ENCODE data around the gene NPB.

The NPB gene

GRCh38 chr17:81909231-81909630, 7.2 kb downstream of the NPB start:
- Histone ChIP-seq H3K4me1 (ENCODE audit: control extremely low read depth in 1 of 4, control insufficient read depth in 4 of 4, insufficient read depth in 4 of 4, low read length in 3 of 4) (peaks cover 0 to 21% (median 14%) of the 10 kb centered on the region in 4 experiments), H3K27me3 (replicated peaks in 2 of 5; ENCODE audit: control insufficient read depth in 4 of 5, insufficient read depth in 5 of 5, low read length in 4 of 5) (peaks cover 0 to 2% (median 0%) of the 10 kb centered on the region in 5 experiments), H3K27ac (ENCODE audit: insufficient read depth in 1 of 2, low read depth in 1 of 2, low read length in 2 of 2, poor library complexity in 1 of 2, severe bottlenecking in 2 of 2) (no peak overlapping the region), H3K4me3 (ENCODE audit: control insufficient read depth in 1 of 7, extremely low read depth in 1 of 7, insufficient read depth in 4 of 7, low read depth in 2 of 7, low read length in 6 of 7) (no peak overlapping the region), H3K36me3 (ENCODE audit: control insufficient read depth in 4 of 4, insufficient read depth in 4 of 4, low read length in 3 of 4) (peaks cover 5 to 81% (median 37%) of the 10 kb centered on the region in 4 experiments), H3K9me3 (ENCODE audit: control extremely low read depth in 1 of 5, control insufficient read depth in 4 of 5, insufficient read depth in 2 of 5, low read depth in 1 of 5, low read length in 4 of 5) (no peaks in the 10 kb centered on the region)
- DNase-seq, result no peak
- 98% methylated on average over 10 of the region's 12 CpGs for WGBS (ENCODE audit: insufficient coverage)
- ChIA-PET CTCF (no interaction called here), POLR2A (no interaction called here)

- ChIA-PET POLR2A (no interaction called here), CTCF (no interaction called here)
- peak overlapping the region; percentile 46 to 88 (median 76) for H3K4me3 ChIP-seq (ENCODE audit: control insufficient read depth in 1 of 7, extremely low read depth in 1 of 7, insufficient read depth in 4 of 7, low read depth in 2 of 7, low read length in 6 of 7)
- no peaks in the 10 kb centered on the region for H3K9me3 ChIP-seq (ENCODE audit: control extremely low read depth in 1 of 5, control insufficient read depth in 4 of 5, insufficient read depth in 2 of 5, low read depth in 1 of 5, low read length in 4 of 5)
- H3K27me3 ChIP-seq (replicated peaks in 2 of 5; ENCODE audit: control insufficient read depth in 4 of 5, insufficient read depth in 5 of 5, low read length in 4 of 5), result peaks cover 0 to 2% (median 0%) of the 10 kb centered on the region in 5 experiments
- H3K4me1 ChIP-seq (ENCODE audit: control extremely low read depth in 1 of 4, control insufficient read depth in 4 of 4, insufficient read depth in 4 of 4, low read length in 3 of 4), result peaks cover 0 to 21% (median 14%) of the 10 kb centered on the region in 4 experiments
- H3K27ac ChIP-seq (ENCODE audit: insufficient read depth in 1 of 2, low read depth in 1 of 2, low read length in 2 of 2, poor library complexity in 1 of 2, severe bottlenecking in 2 of 2), result peak overlapping the region in 1 of 2 experiments; percentile 43
- peaks cover 4 to 81% (median 43%) of the 10 kb centered on the region in 4 experiments for H3K36me3 ChIP-seq (ENCODE audit: control insufficient read depth in 4 of 4, insufficient read depth in 4 of 4, low read length in 3 of 4)
- no peak for DNase-seq
- 34% methylated on average over 19 of the region's 23 CpGs for WGBS (ENCODE audit: insufficient coverage)
Measured at GRCh38 chr17:81909966-81910839, 8.2 kb downstream of the NPB start.

- peak overlapping the region in 1 of 2 experiments; percentile 43 for H3K27ac ChIP-seq (ENCODE audit: insufficient read depth in 1 of 2, low read depth in 1 of 2, low read length in 2 of 2, poor library complexity in 1 of 2, severe bottlenecking in 2 of 2)
- H3K9me3 ChIP-seq (ENCODE audit: control extremely low read depth in 1 of 5, control insufficient read depth in 4 of 5, insufficient read depth in 2 of 5, low read depth in 1 of 5, low read length in 4 of 5), result no peaks in the 10 kb centered on the region
- no peak for DNase-seq
- CTCF ChIA-PET, result interaction anchor here (1.5 kb wide), 1 partner anchor 18 kb away, joined by 5 read pairs; no protein-coding TSS in a partner anchor
- under 1% methylated on average over 45 of the region's 55 CpGs for WGBS (ENCODE audit: insufficient coverage)
- peaks cover 5 to 81% (median 46%) of the 10 kb centered on the region in 4 experiments for H3K36me3 ChIP-seq (ENCODE audit: control insufficient read depth in 4 of 4, insufficient read depth in 4 of 4, low read length in 3 of 4)
- POLR2A ChIA-PET, result interaction anchor here (1.5 kb wide), 1 partner anchor 13 kb away, joined by 4 read pairs; no protein-coding TSS in a partner anchor
- peaks cover 0 to 2% (median 0%) of the 10 kb centered on the region in 5 experiments for H3K27me3 ChIP-seq (replicated peaks in 2 of 5; ENCODE audit: control insufficient read depth in 4 of 5, insufficient read depth in 5 of 5, low read length in 4 of 5)
- peak overlapping the region; percentile 46 to 88 (median 76) for H3K4me3 ChIP-seq (ENCODE audit: control insufficient read depth in 1 of 7, extremely low read depth in 1 of 7, insufficient read depth in 4 of 7, low read depth in 2 of 7, low read length in 6 of 7)
- H3K4me1 ChIP-seq (ENCODE audit: control extremely low read depth in 1 of 4, control insufficient read depth in 4 of 4, insufficient read depth in 4 of 4, low read length in 3 of 4), result peaks cover 0 to 21% (median 14%) of the 10 kb centered on the region in 4 experiments
Measured at GRCh38 chr17:81910840-81911276, 8.8 kb downstream of the NPB start.

GRCh38 chr17:81911277-81911961, 9.4 kb downstream of the NPB start, which contains the start of gene PCYT2:
Gene PCYT2 (minus strand): TSS chr17:81911399. CDS start chr17:81911355, 44 bp downstream.
- POLR2A ChIA-PET, result interaction anchor here (1.5 kb wide), 1 partner anchor 12 kb away, joined by 4 read pairs; no protein-coding TSS in a partner anchor
- Histone ChIP-seq H3K4me3 (ENCODE audit: control insufficient read depth in 1 of 7, extremely low read depth in 1 of 7, insufficient read depth in 4 of 7, low read depth in 2 of 7, low read length in 6 of 7) (peak within 1 kb of the TSS; percentile 46 to 88 (median 76)), H3K4me1 (ENCODE audit: control extremely low read depth in 1 of 4, control insufficient read depth in 4 of 4, insufficient read depth in 4 of 4, low read length in 3 of 4) (peaks cover 0 to 21% (median 14%) of the 10 kb centered on the region in 4 experiments), H3K9me3 (ENCODE audit: control extremely low read depth in 1 of 5, control insufficient read depth in 4 of 5, insufficient read depth in 2 of 5, low read depth in 1 of 5, low read length in 4 of 5) (no peaks in the 10 kb centered on the region), H3K27ac (ENCODE audit: insufficient read depth in 1 of 2, low read depth in 1 of 2, low read length in 2 of 2, poor library complexity in 1 of 2, severe bottlenecking in 2 of 2) (peak within 1 kb of the TSS in 1 of 2 experiments; percentile 43), H3K36me3 (ENCODE audit: control insufficient read depth in 4 of 4, insufficient read depth in 4 of 4, low read length in 3 of 4) (peaks cover 5 to 78% (median 46%) of the 10 kb centered on the region in 4 experiments), H3K27me3 (replicated peaks in 2 of 5; ENCODE audit: control insufficient read depth in 4 of 5, insufficient read depth in 5 of 5, low read length in 4 of 5) (peaks cover 0 to 2% (median 0%) of the 10 kb centered on the region in 5 experiments)
- peak; percentile 85 to 90 (median 89) for DNase-seq
- 12% methylated on average over 18 of the region's 84 CpGs for WGBS (ENCODE audit: insufficient coverage)
- CTCF ChIA-PET, result interaction anchor here (1.5 kb wide), 1 partner anchor 18 kb away, joined by 5 read pairs; no protein-coding TSS in a partner anchor

- Histone ChIP-seq H3K9me3 (ENCODE audit: control extremely low read depth in 1 of 5, control insufficient read depth in 4 of 5, insufficient read depth in 2 of 5, low read depth in 1 of 5, low read length in 4 of 5) (no peaks in the 10 kb centered on the region), H3K4me1 (ENCODE audit: control extremely low read depth in 1 of 4, control insufficient read depth in 4 of 4, insufficient read depth in 4 of 4, low read length in 3 of 4) (peaks cover 4 to 26% (median 17%) of the 10 kb centered on the region in 4 experiments), H3K27ac (ENCODE audit: insufficient read depth in 1 of 2, low read depth in 1 of 2, low read length in 2 of 2, poor library complexity in 1 of 2, severe bottlenecking in 2 of 2) (no peak overlapping the region), H3K4me3 (ENCODE audit: control insufficient read depth in 1 of 7, extremely low read depth in 1 of 7, insufficient read depth in 4 of 7, low read depth in 2 of 7, low read length in 6 of 7) (peak overlapping the region in 2 of 7 experiments; percentile 25 to 28), H3K36me3 (ENCODE audit: control insufficient read depth in 4 of 4, insufficient read depth in 4 of 4, low read length in 3 of 4) (peaks cover 5 to 77% (median 46%) of the 10 kb centered on the region in 4 experiments), H3K27me3 (replicated peaks in 2 of 5; ENCODE audit: control insufficient read depth in 4 of 5, insufficient read depth in 5 of 5, low read length in 4 of 5) (peaks cover 0 to 2% (median 0%) of the 10 kb centered on the region in 5 experiments)
- DNase-seq, result no peak
- CTCF ChIA-PET, result interaction anchor here (1.5 to 2.1 kb wide), 2 partner anchors 12 to 19 kb away, joined by 5 to 12 read pairs; no protein-coding TSS in a partner anchor
- POLR2A ChIA-PET, result interaction anchor here (1.0 to 1.5 kb wide), 2 partner anchors 11 to 101 kb away, joined by 3 to 4 read pairs; no protein-coding TSS in a partner anchor
- 95% methylated on average over 16 of the region's 19 CpGs for WGBS (ENCODE audit: insufficient coverage)
Measured at GRCh38 chr17:81911969-81912368, 9.9 kb downstream of the NPB start.

- Histone ChIP-seq H3K4me3 (ENCODE audit: control insufficient read depth in 1 of 7, extremely low read depth in 1 of 7, insufficient read depth in 4 of 7, low read depth in 2 of 7, low read length in 6 of 7) (no peak overlapping the region), H3K36me3 (ENCODE audit: control insufficient read depth in 4 of 4, insufficient read depth in 4 of 4, low read length in 3 of 4) (peaks cover 5 to 70% (median 43%) of the 10 kb centered on the region in 4 experiments), H3K9me3 (ENCODE audit: control extremely low read depth in 1 of 5, control insufficient read depth in 4 of 5, insufficient read depth in 2 of 5, low read depth in 1 of 5, low read length in 4 of 5) (no peaks in the 10 kb centered on the region), H3K4me1 (ENCODE audit: control extremely low read depth in 1 of 4, control insufficient read depth in 4 of 4, insufficient read depth in 4 of 4, low read length in 3 of 4) (peaks cover 9 to 32% (median 23%) of the 10 kb centered on the region in 4 experiments), H3K27me3 (replicated peaks in 2 of 5; ENCODE audit: control insufficient read depth in 4 of 5, insufficient read depth in 5 of 5, low read length in 4 of 5) (peaks cover 0 to 2% (median 0%) of the 10 kb centered on the region in 5 experiments), H3K27ac (ENCODE audit: insufficient read depth in 1 of 2, low read depth in 1 of 2, low read length in 2 of 2, poor library complexity in 1 of 2, severe bottlenecking in 2 of 2) (no peak overlapping the region)
- CTCF ChIA-PET, result interaction anchor here (1.5 to 2.1 kb wide), 3 partner anchors 11 to 15 kb away, joined by 3 to 12 read pairs (median 7); partner anchors contain the start of gene MAFG
- WGBS (ENCODE audit: insufficient coverage), result 94% methylated on average over 25 of the region's 32 CpGs
- POLR2A ChIA-PET, result interaction anchor here (0.7 to 1.0 kb wide), 2 partner anchors 14 to 101 kb away, joined by 3 read pairs; no protein-coding TSS in a partner anchor
- no peak for DNase-seq
Measured at GRCh38 chr17:81912441-81913309, 10.6 kb downstream of the NPB start.
